Measurements from ENCODE around the gene PCED1B. TPM values are rescaled to one million over a fixed set of nuclear protein-coding genes. Genes with fewer than 3 reads are reported as not detected.

The PCED1B gene
- total RNA-seq, 1 donor from 2014 or later: 0.55 TPM

DNA sequence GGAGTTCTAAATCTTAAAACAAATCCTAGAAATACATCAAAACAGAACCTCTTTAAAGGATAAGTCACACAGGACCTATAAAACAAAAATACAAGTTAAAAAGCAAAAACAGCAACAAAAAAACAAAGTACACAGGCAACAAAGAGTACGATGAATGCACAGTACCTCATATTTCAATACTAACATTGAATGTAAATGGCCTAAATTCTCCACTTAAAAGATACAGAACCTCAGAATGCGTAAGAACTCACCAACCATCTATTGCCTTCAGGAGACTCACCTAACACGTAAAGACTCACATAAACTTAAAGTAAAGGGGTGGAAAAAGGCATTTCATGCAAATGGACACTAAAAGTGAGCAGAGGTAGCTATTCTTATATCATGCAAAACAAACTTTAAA, 172.5 kb downstream of the PCED1B start:
- Histone ChIP-seq H3K4me3 (no peak overlapping the region), H3K9me3 (replicated peaks) (peaks cover 39% of the 10 kb centered on the region), H3K27ac (replicated peaks) (no peak overlapping the region), H3K27me3 (ENCODE audit: low read depth) (no peaks in the 10 kb centered on the region), H3K36me3 (no peaks in the 10 kb centered on the region), H3K4me1 (no peaks in the 10 kb centered on the region)
- intact Hi-C loops (cut with micrococcal nuclease): no loop called here
- no peak for DNase-seq
- TF ChIP-seq, protein P1, sequence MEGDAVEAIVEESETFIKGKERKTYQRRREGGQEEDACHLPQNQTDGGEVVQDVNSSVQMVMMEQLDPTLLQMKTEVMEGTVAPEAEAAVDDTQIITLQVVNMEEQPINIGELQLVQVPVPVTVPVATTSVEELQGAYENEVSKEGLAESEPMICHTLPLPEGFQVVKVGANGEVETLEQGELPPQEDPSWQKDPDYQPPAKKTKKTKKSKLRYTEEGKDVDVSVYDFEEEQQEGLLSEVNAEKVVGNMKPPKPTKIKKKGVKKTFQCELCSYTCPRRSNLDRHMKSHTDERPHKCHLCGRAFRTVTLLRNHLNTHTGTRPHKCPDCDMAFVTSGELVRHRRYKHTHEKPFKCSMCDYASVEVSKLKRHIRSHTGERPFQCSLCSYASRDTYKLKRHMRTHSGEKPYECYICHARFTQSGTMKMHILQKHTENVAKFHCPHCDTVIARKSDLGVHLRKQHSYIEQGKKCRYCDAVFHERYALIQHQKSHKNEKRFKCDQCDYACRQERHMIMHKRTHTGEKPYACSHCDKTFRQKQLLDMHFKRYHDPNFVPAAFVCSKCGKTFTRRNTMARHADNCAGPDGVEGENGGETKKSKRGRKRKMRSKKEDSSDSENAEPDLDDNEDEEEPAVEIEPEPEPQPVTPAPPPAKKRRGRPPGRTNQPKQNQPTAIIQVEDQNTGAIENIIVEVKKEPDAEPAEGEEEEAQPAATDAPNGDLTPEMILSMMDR (IDR thresholded peaks at IDR 0.05; ENCODE audit: borderline replicate concordance): no peak

DNA sequence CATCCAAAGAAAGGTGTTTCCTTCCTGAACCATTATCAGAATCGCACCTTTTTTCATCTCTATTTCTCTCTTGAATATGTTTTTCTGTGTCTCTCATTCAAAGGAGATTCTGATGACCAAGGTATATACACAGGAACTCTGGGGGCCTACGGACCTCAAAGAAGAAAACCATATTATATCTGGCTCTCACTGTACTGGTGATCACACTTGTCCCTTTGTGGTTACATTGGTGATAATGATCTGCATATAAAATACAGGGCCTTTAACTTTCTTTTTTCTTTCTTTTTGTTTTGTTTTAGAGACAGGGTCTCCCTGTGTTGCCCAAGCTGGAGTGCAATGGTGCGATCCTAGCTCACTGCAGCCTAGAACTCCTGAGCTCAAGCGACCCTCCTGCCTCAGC, 185.5 kb downstream of the PCED1B start:
- no peak for DNase-seq
- TF ChIP-seq, protein P1 (IDR thresholded peaks at IDR 0.05; ENCODE audit: borderline replicate concordance): no peak
- Histone ChIP-seq H3K36me3 (no peaks in the 10 kb centered on the region), H3K9me3 (replicated peaks) (no peaks in the 10 kb centered on the region), H3K4me1 (no peaks in the 10 kb centered on the region), H3K4me3 (no peak overlapping the region), H3K27ac (replicated peaks) (no peak overlapping the region), H3K27me3 (ENCODE audit: low read depth) (peaks cover 24% of the 10 kb centered on the region)
- intact Hi-C loops (cut with micrococcal nuclease): no loop called here

DNA sequence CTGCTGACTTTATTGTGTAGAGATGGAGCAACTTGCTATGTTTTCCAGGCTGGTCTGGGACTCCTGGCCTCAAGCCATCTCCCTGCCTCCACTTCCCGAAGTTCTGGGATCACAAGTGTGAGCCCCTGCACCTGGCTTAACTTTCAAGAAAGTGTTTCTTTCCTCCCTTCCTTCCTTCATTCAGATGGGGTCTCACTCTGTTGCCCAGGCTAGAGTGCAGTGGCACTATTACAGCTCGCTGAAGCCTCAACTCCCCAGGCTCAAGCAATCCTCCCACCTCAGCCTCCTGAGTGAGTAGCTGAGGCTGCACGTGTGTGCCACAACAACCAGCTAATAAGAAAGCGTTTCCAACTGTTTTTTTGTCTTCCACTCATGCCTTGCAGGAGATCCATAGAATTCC, 186.0 kb downstream of the PCED1B start:
- no peak overlapping the region for H3K4me3 ChIP-seq
- H3K4me1 ChIP-seq: no peaks in the 10 kb centered on the region
- DNase-seq: no peak
- TF ChIP-seq, protein P1 (IDR thresholded peaks at IDR 0.05; ENCODE audit: borderline replicate concordance): no peak
- no peak overlapping the region for H3K27ac ChIP-seq (replicated peaks)
- no peaks in the 10 kb centered on the region for H3K9me3 ChIP-seq (replicated peaks)
- intact Hi-C loops (cut with micrococcal nuclease): no loop called here
- H3K27me3 ChIP-seq (ENCODE audit: low read depth): peaks cover 24% of the 10 kb centered on the region
- H3K36me3 ChIP-seq: no peaks in the 10 kb centered on the region

DNA sequence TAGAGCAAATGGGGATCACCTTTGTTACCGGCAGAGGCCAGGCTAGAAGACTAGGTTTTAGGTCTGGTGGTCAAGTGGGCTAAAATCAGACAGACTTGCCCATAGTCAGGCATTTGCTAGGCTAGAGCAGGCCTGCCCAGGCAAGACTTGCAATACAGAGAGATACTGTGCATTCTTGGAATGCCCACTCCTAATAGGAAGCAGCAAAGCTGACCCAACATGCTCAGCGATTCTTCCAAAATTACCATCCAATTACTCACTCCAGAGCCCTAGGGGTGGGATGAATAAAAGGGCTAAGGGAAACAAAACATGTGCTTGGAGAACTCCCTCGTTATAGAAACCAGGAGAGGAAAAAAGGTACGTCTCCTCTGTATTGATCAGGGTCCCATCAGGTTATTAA, 188.2 kb downstream of the PCED1B start:
- Histone ChIP-seq H3K4me1 (no peaks in the 10 kb centered on the region), H3K27me3 (ENCODE audit: low read depth) (peaks cover 33% of the 10 kb centered on the region), H3K9me3 (replicated peaks) (no peaks in the 10 kb centered on the region), H3K4me3 (no peak overlapping the region), H3K36me3 (no peaks in the 10 kb centered on the region), H3K27ac (replicated peaks) (no peak overlapping the region)
- no peak for DNase-seq
- TF ChIP-seq, protein P1 (IDR thresholded peaks at IDR 0.05; ENCODE audit: borderline replicate concordance): no peak
- intact Hi-C loops (cut with micrococcal nuclease): no loop called here

DNA sequence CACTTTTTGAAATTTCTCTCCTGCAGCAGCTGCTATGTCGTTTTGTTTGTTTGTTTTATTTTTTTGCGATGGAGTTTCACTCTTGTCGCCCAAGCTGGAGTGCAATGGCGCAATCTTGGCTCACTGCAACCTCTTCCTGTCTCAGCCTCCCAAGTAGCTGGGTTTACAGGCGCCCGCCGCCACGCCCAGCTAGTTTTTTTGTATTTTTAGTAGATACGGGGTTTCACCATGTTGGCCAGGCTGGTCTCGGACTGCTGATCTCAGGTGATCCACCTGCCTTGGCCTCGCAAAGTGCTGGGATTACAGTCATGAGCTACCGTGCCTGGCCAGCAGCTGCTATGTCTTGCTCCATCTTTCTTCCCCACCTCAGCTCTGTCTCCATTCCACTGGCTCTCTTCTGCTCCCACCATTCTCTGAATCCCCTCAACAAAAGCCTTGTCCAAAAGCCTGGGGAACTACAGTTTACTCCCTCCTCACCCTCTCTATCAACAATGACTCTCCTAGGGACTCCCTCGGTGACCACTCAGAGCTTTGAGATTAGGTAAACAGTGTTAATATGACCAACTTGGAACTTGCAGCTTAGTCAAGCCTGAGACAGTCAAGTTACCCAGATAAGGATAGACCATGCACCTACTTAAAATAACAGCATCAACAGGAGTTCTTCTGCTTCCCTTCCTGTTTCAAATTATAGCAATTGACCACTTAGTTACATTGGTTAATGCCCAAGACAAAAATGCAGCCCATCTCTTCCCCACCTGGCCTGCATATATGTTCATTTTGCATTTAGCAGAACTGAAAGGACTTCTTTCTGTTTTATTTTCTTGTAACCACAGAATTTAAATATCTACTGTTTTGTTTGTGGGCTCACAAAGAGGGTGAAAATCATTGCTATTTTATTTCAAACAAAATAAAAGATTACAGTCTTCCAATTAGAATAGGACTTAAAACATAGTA, 189.4 kb downstream of the PCED1B start:
- no peak overlapping the region for H3K27ac ChIP-seq (replicated peaks)
- TF ChIP-seq, protein P1 (IDR thresholded peaks at IDR 0.05; ENCODE audit: borderline replicate concordance): no peak
- no peaks in the 10 kb centered on the region for H3K9me3 ChIP-seq (replicated peaks)
- peaks cover 33% of the 10 kb centered on the region for H3K27me3 ChIP-seq (ENCODE audit: low read depth)
- H3K4me1 ChIP-seq: no peaks in the 10 kb centered on the region
- H3K4me3 ChIP-seq: no peak overlapping the region
- H3K36me3 ChIP-seq: no peaks in the 10 kb centered on the region
- intact Hi-C loops (cut with micrococcal nuclease): no loop called here
- DNase-seq: no peak

All from left ventricle myocardium inferior (tissue), 1 donor.